ENCODE results near the gene TCP10L.

The TCP10L gene

GRCh38 chr21:32560896-32561295, 24.4 kb downstream of the TCP10L start:
- DNase-seq (ENCODE audit: low read depth) = no peak
- TF ChIP-seq, protein P1, sequence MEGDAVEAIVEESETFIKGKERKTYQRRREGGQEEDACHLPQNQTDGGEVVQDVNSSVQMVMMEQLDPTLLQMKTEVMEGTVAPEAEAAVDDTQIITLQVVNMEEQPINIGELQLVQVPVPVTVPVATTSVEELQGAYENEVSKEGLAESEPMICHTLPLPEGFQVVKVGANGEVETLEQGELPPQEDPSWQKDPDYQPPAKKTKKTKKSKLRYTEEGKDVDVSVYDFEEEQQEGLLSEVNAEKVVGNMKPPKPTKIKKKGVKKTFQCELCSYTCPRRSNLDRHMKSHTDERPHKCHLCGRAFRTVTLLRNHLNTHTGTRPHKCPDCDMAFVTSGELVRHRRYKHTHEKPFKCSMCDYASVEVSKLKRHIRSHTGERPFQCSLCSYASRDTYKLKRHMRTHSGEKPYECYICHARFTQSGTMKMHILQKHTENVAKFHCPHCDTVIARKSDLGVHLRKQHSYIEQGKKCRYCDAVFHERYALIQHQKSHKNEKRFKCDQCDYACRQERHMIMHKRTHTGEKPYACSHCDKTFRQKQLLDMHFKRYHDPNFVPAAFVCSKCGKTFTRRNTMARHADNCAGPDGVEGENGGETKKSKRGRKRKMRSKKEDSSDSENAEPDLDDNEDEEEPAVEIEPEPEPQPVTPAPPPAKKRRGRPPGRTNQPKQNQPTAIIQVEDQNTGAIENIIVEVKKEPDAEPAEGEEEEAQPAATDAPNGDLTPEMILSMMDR (IDR thresholded peaks at IDR 0.05; ENCODE audit: low read depth, low read length) = no peak
- TF ChIP-seq, protein P2, sequence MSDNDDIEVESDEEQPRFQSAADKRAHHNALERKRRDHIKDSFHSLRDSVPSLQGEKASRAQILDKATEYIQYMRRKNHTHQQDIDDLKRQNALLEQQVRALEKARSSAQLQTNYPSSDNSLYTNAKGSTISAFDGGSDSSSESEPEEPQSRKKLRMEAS (IDR thresholded peaks at IDR 0.05; ENCODE audit: low read depth, low read length) = no peak
- TF ChIP-seq MYC (IDR thresholded peaks at IDR 0.05; ENCODE audit: low read depth, low read length) = no peak
- no peak overlapping the region for H3K4me3 ChIP-seq (ENCODE audit: low read depth, low read length)

DNA sequence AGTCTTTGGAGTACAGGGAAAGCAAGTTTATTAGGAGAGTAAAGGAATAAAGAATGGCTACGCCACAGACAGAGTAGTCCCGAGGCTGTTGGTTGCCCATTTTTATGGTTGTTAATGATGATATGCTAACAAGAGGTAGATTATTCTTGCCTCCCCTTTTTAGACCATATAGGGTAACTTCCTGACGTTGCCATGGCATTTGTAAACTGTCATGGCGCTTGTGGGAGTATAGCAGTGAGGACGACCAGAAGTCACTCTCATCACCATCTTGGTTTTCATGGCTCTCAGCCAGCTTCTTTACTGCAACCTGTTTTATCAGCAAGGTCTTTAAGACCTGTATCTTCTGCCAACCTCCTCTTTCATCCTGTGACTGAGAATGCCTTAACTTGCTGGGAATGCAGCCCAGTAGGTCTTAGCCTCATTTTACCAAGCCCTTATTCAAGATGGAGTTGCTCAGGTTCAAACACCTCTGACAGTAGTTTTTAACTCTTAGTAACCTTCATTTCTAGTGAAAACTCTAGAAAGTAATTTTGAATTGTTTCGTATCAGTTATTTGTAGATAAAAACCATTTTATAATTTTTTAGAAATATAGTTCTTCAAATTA, 26.2 kb downstream of the TCP10L start:
- TF ChIP-seq MYC (IDR thresholded peaks at IDR 0.05; ENCODE audit: low read depth, low read length) (no peak), POLR2A (IDR thresholded peaks at IDR 0.05; ENCODE audit: extremely low read depth, insufficient read length) (no peak)
- TF ChIP-seq, protein P2 (IDR thresholded peaks at IDR 0.05; ENCODE audit: low read depth, low read length) = no peak
- TF ChIP-seq, protein P1 (IDR thresholded peaks at IDR 0.05; ENCODE audit: low read depth, low read length) = no peak
- no peak for DNase-seq (ENCODE audit: low read depth)
- no peak overlapping the region for H3K4me3 ChIP-seq (ENCODE audit: low read depth, low read length)

- DNase-seq (ENCODE audit: low read depth) = no peak
- H3K4me3 ChIP-seq (ENCODE audit: low read depth, low read length) = no peak overlapping the region
- TF ChIP-seq MYC (IDR thresholded peaks at IDR 0.05; ENCODE audit: low read depth, low read length) (no peak), POLR2A (IDR thresholded peaks at IDR 0.05; ENCODE audit: extremely low read depth, insufficient read length) (no peak)
- TF ChIP-seq, protein P2 (IDR thresholded peaks at IDR 0.05; ENCODE audit: low read depth, low read length) = no peak
- TF ChIP-seq, protein P1 (IDR thresholded peaks at IDR 0.05; ENCODE audit: low read depth, low read length) = no peak
Observed at GRCh38 chr21:32558106-32558505, 27.2 kb downstream of the TCP10L start.

DNA sequence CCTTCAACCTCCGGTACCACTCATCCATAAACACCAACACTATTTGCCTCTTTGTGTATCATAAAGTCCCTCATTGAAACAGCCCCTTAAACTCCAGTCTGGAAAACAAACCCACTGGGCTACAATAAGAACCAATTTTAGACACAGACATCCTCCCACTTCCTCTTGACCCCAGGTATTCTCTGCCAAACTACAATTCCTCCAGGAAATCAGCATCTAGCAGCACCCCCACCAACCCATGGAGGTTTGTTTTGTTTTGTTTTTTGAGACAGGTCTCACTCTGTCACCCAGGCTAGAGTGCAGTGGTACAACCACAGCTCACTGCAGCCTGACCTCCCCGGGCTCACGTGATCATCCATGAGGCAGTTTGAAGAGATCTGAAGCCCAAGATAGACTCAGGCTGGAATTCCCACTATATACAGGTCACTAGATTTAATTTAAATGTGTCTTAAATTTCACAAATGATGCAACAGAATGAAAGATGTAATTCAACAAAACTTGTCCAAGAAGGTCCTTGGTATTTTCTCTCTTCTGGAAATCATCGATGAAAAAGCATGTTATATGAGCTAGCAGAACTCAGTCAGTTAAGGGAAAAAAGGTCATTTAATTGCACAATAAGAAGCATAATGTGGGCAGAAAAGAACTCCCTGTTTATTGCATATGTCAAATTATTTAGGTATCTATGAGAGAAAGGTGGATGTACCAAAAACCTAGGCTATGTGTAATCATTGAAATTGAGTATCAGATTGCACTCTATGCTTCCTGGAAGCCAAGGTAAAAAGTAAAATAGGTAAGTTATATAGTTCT, 30.3 kb downstream of the TCP10L start:
- TF ChIP-seq POLR2A (IDR thresholded peaks at IDR 0.05; ENCODE audit: extremely low read depth, insufficient read length) = no peak
- TF ChIP-seq, protein P2 (IDR thresholded peaks at IDR 0.05; ENCODE audit: low read depth, low read length) = no peak
- no peak for TF ChIP-seq MYC (IDR thresholded peaks at IDR 0.05; ENCODE audit: low read depth, low read length)
- DNase-seq (ENCODE audit: low read depth) = no peak
- H3K4me3 ChIP-seq (ENCODE audit: low read depth, low read length) = no peak overlapping the region

- no peak for TF ChIP-seq POLR2A (IDR thresholded peaks at IDR 0.05; ENCODE audit: extremely low read depth, insufficient read length)
- TF ChIP-seq, protein P1 (IDR thresholded peaks at IDR 0.05; ENCODE audit: low read depth, low read length) = no peak
- TF ChIP-seq, protein P2 (IDR thresholded peaks at IDR 0.05; ENCODE audit: low read depth, low read length) = no peak
- TF ChIP-seq MYC (IDR thresholded peaks at IDR 0.05; ENCODE audit: low read depth, low read length) = no peak
- no peak for DNase-seq (ENCODE audit: low read depth)
- H3K4me3 ChIP-seq (ENCODE audit: low read depth, low read length) = no peak overlapping the region
Observed at GRCh38 chr21:32549886-32550285, 35.4 kb downstream of the TCP10L start.

DNA sequence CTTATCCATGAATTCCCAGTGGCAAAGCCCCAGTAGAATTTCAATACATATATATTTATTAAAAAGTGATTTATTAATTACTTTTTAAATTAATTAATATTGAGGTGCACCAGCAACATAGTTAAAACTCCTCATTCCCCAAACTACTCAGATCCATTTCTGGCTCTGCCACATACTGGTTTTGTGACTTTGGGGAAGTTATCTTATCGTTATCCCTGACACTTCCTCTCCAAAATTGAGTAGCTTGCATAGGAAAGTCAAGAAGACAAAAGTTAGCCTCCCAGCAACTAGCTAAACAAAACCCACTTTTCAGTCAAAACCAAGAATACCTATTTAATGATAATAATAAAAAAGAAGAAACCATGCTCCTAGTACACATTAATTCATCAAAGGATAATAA, 35.9 kb downstream of the TCP10L start:
- no peak for TF ChIP-seq MYC (IDR thresholded peaks at IDR 0.05; ENCODE audit: low read depth, low read length)
- DNase-seq (ENCODE audit: low read depth) = no peak
- H3K4me3 ChIP-seq (ENCODE audit: low read depth, low read length) = no peak overlapping the region

Measured in NB4 (cell line).